Activated CD4-positive, CD25-positive, alpha-beta regulatory T cell treated with anti-CD3 and anti-CD28 coated beads, Interleukin-2, amount 50 U/mL, for 16 hours (primary cell): ENCODE results near the gene OR4A15.

ENCODE experiments used
- DNase-seq: peaks from one replicate; pipeline ENCODE4 v3.0.0-alpha.2; 2020; ENCODE audit warnings: low read depth, low spot score

OR4A15 gene

DNA sequence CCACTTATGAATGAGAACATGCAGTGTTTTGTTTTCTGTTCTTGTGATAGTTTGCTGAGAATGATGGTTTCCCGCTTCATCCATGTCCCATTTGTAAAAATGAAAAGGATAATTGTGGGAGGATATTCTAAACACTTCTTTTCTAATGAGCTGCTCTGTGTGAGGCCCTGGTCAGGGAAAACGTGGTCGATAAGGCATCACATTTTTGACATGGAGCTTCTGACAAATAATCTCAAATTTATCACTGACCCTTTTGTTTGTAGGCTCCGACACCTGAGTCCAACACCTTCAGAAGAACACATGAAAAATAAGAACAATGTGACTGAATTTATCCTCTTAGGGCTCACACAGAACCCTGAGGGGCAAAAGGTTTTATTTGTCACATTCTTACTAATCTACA is at the start of gene OR4A15:
TSS of gene OR4A15 (plus strand) at position 301 of the 400 bp plus-strand sequence. CDS start at position 301, 0 bp downstream.
- DNase-seq: no peak

- no peak for DNase-seq
Measured at GRCh38 chr11:55324500-55324899, 43.3 kb upstream of the OR4A15 start.

- no peak for DNase-seq
Measured at GRCh38 chr11:55342901-55343300, 24.9 kb upstream of the OR4A15 start, which contains the start of gene OR4A16. OR4A16 (plus strand) TSS chr11:55343201; CDS start chr11:55343201, 0 bp downstream.

GRCh38 chr11:55345306-55345705 is 22.5 kb upstream of the OR4A15 start:
- no peak for DNase-seq

DNA sequence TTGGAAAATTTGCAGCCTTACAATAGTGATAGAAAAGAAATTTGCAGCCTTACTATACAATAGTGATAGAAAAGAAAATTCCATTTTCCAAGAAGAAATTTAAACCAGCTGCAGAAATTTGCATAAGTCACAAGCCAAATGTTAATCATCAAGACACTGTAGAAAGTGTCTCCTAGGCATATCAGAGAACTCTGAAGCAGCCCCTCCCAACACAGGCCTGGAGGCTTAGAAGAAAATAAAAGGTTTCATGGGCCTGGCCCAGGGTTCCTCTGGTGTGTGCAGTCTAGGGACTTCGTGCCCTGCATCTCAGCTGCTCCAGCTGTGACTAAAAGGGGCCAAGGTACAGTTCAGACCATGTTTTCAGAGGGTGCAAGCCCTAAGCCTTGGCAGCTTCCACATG is 18.7 kb upstream of the OR4A15 start:
- no peak for DNase-seq

GRCh38 chr11:55357560-55358184 is 10.1 kb upstream of the OR4A15 start:
- no peak for DNase-seq

DNA sequence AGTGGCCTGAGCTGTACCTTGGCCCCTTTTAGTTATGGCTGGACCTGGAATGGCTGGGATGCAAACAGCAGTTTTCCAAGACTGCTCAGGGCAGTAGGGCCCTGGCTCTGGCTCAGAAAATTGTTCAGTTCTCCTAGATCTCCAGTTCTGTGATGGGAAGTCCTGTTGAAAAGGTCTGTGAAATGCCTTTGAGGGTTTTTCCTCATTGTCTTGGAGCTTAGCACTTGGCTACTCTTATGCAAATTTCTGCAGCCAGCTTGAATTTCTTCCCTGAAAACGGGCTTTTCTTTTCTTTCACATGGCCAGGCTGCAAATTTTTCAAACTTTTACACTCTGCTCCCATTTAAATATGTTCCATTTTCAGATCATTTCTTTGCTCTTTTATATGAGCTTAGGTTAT is 33.2 kb downstream of the OR4A15 start:
- no peak for DNase-seq
